NCI-H1436 treated with DMSO at 0.1 percent for 48 hours (cell line): ENCODE data around the gene WDR59.
"Not testable (repeated sequence)": the region's sequence is repeated elsewhere in the genome, so short reads cannot be mapped to it uniquely, and the experiment has no call there.

Source experiments
- DNase-seq: peaks from one replicate; lab custom pipeline; 2025; lab: John Stamatoyannopoulos, UW

Gene WDR59

GRCh38 chr16:74973304-74973703 is 11.6 kb downstream of the WDR59 start:
- no peak for DNase-seq

GRCh38 chr16:74954763-74955162 is 30.2 kb downstream of the WDR59 start:
- no peak for DNase-seq

GRCh38 chr16:74951681-74952080 is 33.2 kb downstream of the WDR59 start:
- no peak for DNase-seq

- no peak for DNase-seq
These were observed 33.7 kb downstream of the WDR59 start for GRCh38 chr16:74951206-74951605.

- no peak for DNase-seq
These were observed 34.4 kb downstream of the WDR59 start for GRCh38 chr16:74950511-74950910.

- DNase-seq, result no peak
These were observed 35.6 kb downstream of the WDR59 start for GRCh38 chr16:74949309-74949708.

GRCh38 chr16:74944466-74944865 is 40.5 kb downstream of the WDR59 start:
- no peak for DNase-seq

- no peak for DNase-seq
These were observed 41.7 kb downstream of the WDR59 start for GRCh38 chr16:74942977-74943918.

- DNase-seq, result no peak
These were observed 42.4 kb downstream of the WDR59 start for GRCh38 chr16:74942566-74942965.

- DNase-seq, result no peak
These were observed 45.2 kb downstream of the WDR59 start for GRCh38 chr16:74939688-74940087.

- DNase-seq, result no peak
These were observed 47.9 kb downstream of the WDR59 start for GRCh38 chr16:74936902-74937560.

GRCh38 chr16:74931445-74931844 is 53.5 kb downstream of the WDR59 start:
- no peak for DNase-seq

GRCh38 chr16:74929636-74930035 is 55.3 kb downstream of the WDR59 start:
- no peak for DNase-seq

GRCh38 chr16:74926805-74927204 is 58.1 kb downstream of the WDR59 start:
- DNase-seq, result no peak

GRCh38 chr16:74923766-74924460 is 61.0 kb downstream of the WDR59 start:
- DNase-seq, result no peak

GRCh38 chr16:74922150-74923138 is 62.5 kb downstream of the WDR59 start:
- no peak for DNase-seq

GRCh38 chr16:74921051-74921450 is 63.9 kb downstream of the WDR59 start:
- no peak for DNase-seq

GRCh38 chr16:74909665-74910064 is 75.3 kb downstream of the WDR59 start:
- no peak for DNase-seq

GRCh38 chr16:74908759-74909158 is 76.2 kb downstream of the WDR59 start:
- DNase-seq, result not testable (repeated sequence)

- no peak for DNase-seq
These were observed 80.8 kb downstream of the WDR59 start for GRCh38 chr16:74903901-74904678.

GRCh38 chr16:74903120-74903519 is 81.8 kb downstream of the WDR59 start:
- no peak for DNase-seq
